AG04449 (cell line): ENCODE data around the gene RELN.

ENCODE experiments used
- CTCF ChIA-PET: fragments of 350-600 bp; formaldehyde crosslinking; extraction: SDS; loops from one replicate; lab custom pipeline; 2021; ENCODE audit warnings: antibody characterized with exemption; lab: Yijun Ruan, JAX
- POLR2A ChIA-PET: fragments of 400-600, 350-600 bp; formaldehyde crosslinking; extraction: SDS; loops from one replicate; lab custom pipeline; 2020; ENCODE audit warnings: antibody characterized with exemption, inconsistent platforms; lab: Yijun Ruan, JAX
- DNase-seq: peaks from one replicate; pipeline ENCODE4 v3.0.0-alpha.2; 2010; ENCODE audit warnings: low read depth, low spot score
- H3K4me3 ChIP-seq: 2 replicates; pipeline ENCODE4 v1.5.1; 2011; ENCODE audit warnings: low read depth, mild to moderate bottlenecking, control low read depth, low read length
- TF ChIP-seq, protein P1 (sequence below): IDR thresholded peaks from one replicate; pipeline ENCODE4 v1.5.1; 2011; ENCODE audit warnings: mild to moderate bottlenecking, moderate library complexity, low read length, control low read depth, inconsistent platforms; ENCODE audit not compliant: insufficient read depth; ENCODE audit errors: missing control alignments

The RELN gene

DNA sequence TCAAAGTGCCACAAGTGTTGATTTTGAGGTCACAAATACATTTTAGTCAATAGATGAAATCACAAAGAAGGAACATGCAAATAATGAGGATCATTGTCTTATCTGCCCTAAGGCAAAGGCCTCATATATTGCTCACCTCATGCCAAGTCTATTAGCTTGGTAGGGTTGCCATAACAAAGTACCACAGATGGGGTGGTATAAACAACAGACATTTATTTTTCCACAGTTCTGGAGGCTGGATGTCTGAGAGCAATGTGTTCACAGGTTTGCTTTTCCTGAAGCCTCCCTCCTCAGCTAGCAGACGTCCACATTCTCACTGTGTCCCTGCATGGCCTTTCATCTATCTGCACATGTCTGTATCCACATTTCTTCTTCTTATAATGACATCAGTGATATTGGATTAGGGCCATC lies 59.6 kb downstream of the RELN start:
- POLR2A ChIA-PET = no interaction called here
- no peak for DNase-seq
- TF ChIP-seq, protein P1, sequence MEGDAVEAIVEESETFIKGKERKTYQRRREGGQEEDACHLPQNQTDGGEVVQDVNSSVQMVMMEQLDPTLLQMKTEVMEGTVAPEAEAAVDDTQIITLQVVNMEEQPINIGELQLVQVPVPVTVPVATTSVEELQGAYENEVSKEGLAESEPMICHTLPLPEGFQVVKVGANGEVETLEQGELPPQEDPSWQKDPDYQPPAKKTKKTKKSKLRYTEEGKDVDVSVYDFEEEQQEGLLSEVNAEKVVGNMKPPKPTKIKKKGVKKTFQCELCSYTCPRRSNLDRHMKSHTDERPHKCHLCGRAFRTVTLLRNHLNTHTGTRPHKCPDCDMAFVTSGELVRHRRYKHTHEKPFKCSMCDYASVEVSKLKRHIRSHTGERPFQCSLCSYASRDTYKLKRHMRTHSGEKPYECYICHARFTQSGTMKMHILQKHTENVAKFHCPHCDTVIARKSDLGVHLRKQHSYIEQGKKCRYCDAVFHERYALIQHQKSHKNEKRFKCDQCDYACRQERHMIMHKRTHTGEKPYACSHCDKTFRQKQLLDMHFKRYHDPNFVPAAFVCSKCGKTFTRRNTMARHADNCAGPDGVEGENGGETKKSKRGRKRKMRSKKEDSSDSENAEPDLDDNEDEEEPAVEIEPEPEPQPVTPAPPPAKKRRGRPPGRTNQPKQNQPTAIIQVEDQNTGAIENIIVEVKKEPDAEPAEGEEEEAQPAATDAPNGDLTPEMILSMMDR = no peak
- H3K4me3 ChIP-seq = no peak overlapping the region
- CTCF ChIA-PET = no interaction called here

DNA sequence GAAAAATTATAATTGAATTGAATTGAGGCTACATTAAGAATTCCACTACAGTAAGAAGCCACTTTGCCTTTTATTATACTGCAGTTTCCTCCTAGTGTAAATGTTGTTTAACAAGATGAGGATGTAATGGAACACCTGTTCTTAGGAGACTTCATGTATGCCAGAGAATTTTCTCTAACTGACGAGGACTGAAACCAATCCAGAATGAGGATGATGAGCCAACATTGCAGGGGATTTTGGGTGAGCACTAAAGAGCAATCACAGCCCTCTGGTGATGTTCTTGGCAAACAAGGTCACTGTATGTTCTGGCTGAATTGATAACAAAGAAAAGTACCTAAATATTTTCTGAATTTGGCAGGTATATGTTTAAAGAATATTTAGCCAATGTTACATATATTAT lies 60.9 kb downstream of the RELN start:
- ChIA-PET CTCF (no interaction called here), POLR2A (no interaction called here)
- DNase-seq = no peak
- no peak overlapping the region for H3K4me3 ChIP-seq
- TF ChIP-seq, protein P1 = no peak

DNA sequence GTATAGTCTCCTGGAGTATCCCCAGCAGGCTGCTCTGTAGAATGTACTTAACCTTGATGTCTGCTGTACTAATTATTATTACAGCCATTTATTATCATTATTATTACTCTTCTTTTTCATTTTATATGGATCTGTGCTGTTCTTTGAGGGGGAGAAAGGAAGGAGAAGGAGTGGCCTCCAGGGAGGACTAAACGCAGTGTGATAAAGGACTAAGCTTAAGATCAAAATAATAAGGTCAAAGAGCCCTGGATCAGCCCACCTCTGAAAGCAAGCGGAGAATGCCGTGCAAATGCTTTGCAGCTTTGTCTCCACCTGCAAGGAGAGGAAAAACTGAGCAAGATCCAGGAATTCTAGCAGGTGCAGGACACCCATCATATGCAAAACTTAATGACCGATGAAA lies 65.3 kb downstream of the RELN start:
- TF ChIP-seq, protein P1 = no peak
- DNase-seq = no peak
- ChIA-PET CTCF (no interaction called here), POLR2A (no interaction called here)
- no peak overlapping the region for H3K4me3 ChIP-seq

DNA sequence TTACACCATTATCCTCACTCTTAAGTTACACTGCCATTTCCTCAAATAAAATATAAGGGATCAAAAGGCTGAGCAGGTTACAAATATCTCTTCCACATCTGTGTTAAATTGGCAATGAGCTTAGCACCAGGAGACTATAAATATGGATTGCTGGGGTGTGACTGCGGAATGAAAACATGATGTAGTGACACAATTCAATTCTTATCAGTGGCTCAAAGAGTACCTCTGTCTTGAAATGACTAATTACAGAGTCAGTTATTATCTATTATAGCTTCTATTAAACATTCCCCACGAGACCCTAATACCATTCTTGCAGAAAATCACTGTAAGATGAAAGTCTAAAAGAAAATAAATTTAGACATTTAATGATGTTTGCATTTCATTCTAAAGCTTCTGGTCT lies 67.1 kb downstream of the RELN start:
- TF ChIP-seq, protein P1 = no peak
- CTCF ChIA-PET = no interaction called here
- no peak for DNase-seq
- H3K4me3 ChIP-seq = no peak overlapping the region
- POLR2A ChIA-PET = no interaction called here

DNA sequence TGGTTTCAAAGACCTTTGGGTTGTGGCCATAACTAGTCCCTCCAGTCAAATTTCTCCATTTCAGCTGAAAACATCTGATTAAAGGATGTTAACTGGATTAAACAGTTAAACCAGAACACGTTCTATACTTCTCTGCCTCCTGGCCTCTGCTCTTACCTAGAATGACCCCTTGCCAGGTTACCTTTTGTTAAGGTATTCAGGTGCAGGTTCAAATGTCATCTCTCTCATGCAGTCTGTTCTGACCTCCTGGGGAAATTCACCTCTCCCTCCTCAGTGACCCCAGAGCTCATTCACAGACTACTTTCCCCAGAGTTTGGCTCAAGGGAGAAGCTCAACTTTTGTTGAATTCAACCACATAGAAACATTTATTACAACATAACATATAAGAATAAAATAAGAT lies 67.8 kb downstream of the RELN start:
- no peak overlapping the region for H3K4me3 ChIP-seq
- ChIA-PET POLR2A (no interaction called here), CTCF (no interaction called here)
- DNase-seq = no peak
- TF ChIP-seq, protein P1 = no peak

DNA sequence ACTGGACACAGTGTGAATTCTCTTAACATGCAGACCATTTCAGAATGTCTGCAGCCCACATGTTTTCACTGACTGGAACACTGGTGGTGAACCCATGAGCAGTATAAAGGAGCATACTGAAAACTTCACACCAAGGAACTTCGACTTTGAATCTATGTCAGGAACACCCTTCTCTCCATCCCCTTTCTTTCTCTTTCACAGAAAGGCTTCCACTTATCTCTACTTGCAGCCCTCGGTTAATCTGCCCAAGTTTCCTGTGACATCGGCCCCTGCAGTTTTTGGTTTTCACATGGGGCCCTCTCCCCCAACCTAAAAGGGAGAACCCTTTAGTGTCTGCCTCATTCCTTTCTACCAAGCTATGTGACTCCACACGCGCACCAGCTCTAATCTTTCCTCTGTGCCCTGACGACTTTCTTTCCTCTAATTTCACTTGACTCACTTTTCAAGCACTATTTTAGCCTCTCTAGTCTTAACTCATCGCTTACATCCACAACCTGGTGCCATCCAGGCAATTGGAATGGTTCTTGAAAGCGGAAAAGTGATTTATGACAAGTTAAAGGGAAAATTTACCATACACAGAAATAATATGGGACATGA lies 70.1 kb downstream of the RELN start:
- POLR2A ChIA-PET = interaction anchor here (0.6 kb wide), 1 partner anchor 149 kb away, joined by 3 read pairs; no protein-coding TSS in a partner anchor
- H3K4me3 ChIP-seq = no peak overlapping the region
- DNase-seq = no peak
- CTCF ChIA-PET = no interaction called here
- TF ChIP-seq, protein P1 = no peak
